HG03159 (cell line): ENCODE data around the gene MAST4.

Experiments used
- ATAC-seq: cut with Tn5 transposase; IDR thresholded peaks from one replicate; pipeline ENCODE4 v1.9.1; 2021; ENCODE audit warnings: mild to moderate bottlenecking, moderate library complexity; ENCODE audit not compliant: unreplicated experiment

The MAST4 gene

GRCh38 chr5:66603164-66603563, 7.0 kb downstream of the MAST4 start:
- no peak for ATAC-seq

GRCh38 chr5:66603881-66604280, 7.7 kb downstream of the MAST4 start:
- no peak for ATAC-seq

GRCh38 chr5:66606713-66607112, 10.5 kb downstream of the MAST4 start:
- ATAC-seq = no peak

DNA sequence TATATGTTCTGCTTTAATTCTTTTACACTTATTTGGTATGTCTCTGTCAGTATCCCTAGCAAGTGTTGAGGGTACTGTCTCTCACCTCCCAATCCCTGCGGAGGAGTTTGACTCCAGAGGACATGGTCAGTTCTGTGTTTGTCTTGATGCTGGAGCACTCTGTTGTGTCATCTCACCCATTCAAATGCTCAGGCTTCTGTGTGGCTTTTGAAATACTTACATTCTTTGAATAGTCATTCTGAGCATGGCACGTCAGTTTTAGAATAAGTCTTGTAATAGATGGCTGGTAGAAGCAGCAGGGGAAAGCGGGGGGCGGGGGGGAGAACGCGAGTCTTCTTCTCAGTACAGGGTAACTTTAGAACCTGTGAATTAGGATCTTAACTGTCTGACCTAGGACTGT, 12.3 kb downstream of the MAST4 start:
- no peak for ATAC-seq

GRCh38 chr5:66609615-66610014, 13.4 kb downstream of the MAST4 start:
- ATAC-seq = no peak

DNA sequence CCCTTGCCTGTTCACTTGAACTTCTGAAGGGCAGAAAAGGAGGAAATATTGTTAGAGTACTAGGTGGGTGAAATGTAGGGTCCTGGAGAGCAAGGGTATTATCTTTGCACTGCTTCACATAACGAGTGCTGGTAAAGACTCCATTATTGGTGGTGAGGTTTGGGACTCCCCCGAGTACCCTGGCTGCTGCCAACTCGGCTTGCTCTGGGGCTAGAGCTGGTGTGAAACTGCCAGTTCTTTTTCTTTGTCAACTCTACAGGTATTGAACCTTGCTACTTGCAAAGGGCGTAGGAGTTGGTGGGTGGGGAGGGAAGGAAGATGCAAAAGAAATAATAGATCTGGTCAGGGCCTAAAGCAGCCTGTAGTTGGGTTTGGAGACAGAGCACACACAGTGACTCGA, 16.0 kb downstream of the MAST4 start:
- no peak for ATAC-seq

DNA sequence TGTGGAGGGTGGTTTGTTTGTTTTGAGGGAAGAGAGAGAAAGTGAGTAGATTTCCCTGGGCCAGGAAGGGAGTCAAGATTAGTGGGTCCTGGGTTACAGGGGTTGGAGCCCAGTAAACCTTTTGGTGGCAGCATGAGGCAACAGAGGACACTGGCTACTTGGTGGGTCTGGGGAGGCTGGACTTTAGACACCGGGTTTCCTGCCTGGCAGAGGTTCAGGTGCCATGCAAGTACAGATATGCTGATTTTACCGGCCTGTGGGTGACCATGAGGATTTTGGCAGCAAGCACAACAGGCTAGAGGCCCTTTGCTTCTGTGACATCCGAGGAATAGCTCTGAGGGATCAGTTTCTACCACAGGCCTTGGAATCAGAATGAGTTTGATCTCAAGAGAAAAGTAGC, 18.9 kb downstream of the MAST4 start:
- ATAC-seq = no peak

- no peak for ATAC-seq
These were observed 19.7 kb downstream of the MAST4 start for GRCh38 chr5:66615894-66616293.

DNA sequence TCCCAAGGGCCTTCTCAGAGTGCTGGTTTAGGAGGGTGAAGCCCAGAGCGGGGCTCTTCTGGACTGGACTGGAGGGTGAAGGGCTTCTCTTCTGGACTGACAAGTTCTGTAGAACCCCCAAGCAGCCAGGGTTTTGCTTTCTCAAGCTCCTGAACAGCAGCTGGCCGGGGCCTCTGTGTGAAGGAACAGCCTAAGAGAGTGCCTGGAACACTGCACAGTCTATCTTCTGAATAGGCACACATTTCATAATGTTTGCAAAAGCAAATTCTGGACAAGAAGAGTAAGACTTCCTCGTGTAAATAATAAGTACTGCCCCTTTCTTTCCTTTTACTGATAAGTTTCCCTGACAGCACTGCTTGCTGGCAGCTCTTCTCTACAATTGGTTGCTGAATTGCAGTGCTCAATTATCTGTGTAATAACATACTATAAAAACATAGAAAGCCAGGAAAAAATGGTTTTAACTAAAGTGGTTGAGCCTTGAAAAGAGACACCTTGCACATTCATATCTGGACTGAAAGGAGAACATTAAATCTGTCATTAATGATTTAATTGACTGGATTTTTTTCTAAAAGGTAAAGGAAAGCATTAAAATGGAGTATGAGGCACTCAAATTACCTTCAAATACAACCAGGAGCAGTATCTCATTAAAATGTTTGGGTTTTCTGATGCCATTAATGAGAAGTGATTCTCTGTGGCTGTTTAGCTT, 20.5 kb downstream of the MAST4 start:
- no peak for ATAC-seq

- no peak for ATAC-seq
These were observed 21.2 kb downstream of the MAST4 start for GRCh38 chr5:66617226-66617861.

GRCh38 chr5:66617991-66618768, 22.0 kb downstream of the MAST4 start:
- ATAC-seq = no peak

DNA sequence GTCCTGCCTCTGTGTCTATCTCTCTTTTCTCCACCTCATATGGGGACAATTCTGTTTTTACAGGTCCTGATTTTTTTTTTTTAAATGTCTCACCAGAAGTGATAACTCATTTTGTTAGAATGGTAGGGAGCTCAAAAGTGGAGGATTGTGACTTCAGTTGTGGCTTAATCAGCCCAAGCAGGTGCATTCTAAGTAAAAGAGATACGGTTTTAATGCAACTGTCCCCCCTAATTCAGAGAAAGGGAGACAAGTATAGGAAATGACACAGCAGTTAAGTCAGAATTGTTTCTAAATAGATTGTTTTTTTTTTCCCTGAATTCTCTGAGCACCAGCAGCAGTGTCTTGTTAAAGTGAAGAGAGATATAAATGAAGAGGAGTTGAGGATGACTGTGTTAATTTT, 24.5 kb downstream of the MAST4 start:
- ATAC-seq = no peak

DNA sequence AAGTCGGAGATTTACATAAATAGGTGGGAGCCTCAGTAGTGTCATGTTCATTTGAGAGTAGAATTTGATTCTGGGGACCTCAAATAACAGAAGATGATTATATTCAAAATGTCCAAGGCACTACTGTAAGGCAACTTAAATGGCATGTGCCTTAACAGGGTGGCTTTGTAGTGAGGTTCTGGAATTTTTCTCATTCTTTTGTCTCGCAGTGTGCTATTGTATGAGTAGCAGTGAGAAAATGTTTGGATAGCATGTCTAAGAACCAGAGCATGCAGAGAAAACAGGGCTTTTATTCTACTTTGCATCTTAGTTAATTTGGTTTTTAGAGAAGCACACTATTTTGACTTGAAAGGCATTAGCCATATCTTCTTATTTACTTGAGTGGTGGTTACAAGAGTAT, 25.0 kb downstream of the MAST4 start:
- ATAC-seq = no peak

DNA sequence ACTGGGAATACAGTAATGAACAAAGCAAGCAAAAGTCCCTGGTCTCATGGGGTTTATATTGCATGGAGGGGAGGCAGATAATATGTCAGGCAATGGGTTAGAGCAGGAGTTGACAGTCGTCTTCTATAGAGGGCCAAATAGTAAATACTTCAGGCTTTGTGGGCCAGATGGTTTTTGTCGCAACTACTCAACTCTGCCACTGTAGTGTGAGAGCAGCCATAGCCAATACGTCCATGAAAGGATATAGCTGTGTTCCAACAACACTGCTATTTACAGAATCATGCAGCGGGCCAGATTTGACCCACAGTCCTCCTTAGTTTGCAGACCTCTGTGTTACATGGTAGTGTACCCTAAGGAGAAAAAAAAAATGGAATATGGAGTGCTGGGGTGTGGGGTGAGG, 25.5 kb downstream of the MAST4 start:
- ATAC-seq = no peak

GRCh38 chr5:66628561-66628960, 32.4 kb downstream of the MAST4 start:
- ATAC-seq = no peak

DNA sequence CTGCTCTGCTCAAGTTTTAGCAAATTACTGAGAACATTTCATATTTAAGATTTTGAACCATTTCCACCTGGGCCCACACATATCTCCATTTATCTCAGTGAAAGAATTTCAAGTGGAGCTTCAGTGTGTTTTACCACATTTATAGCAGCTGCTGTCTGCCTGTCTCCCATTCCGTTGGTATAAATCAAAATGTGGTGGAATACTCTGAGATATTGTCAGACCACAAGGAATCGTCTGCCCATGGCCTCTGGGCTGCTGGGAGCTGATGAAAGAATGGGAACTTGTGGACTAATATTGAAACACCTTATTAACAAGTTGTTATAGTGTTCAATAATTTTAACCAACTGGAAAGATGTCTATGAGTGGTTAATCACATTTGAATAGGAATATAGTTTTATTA, 33.3 kb downstream of the MAST4 start:
- no peak for ATAC-seq

GRCh38 chr5:66633754-66634153, 37.6 kb downstream of the MAST4 start:
- ATAC-seq = no peak

DNA sequence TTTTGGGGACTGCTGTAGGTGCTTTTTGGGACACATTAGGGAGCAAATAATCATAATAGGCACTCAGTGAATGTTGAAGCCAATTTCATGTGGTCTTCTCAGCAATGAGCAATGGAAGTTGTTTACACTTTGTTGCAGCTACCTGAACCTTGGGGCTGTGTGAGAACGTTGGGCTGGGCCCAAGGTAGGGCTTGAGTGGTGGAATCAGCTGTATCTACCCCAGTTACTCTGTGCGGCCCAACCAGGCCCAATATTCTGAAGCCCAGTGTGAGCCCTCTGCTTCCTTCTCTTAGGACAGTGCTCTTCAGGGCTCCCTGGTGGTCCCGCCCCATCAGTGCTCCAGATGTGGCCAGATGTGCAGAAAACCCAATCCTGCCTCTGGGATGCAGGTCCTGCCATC, 38.4 kb downstream of the MAST4 start:
- no peak for ATAC-seq

GRCh38 chr5:66637994-66638393, 41.8 kb downstream of the MAST4 start:
- ATAC-seq = no peak

- no peak for ATAC-seq
These were observed 42.8 kb downstream of the MAST4 start for GRCh38 chr5:66639037-66639436.

GRCh38 chr5:66642538-66642937, 46.3 kb downstream of the MAST4 start:
- ATAC-seq = no peak

- ATAC-seq = no peak
These were observed 47.2 kb downstream of the MAST4 start for GRCh38 chr5:66643387-66643786.
